Measurements from ENCODE around the gene DNAJC28.

GRCh38 chr21:33490991-33491372 lies 534 bp downstream of the DNAJC28 start:
- no peak for TF ChIP-seq CTCF (IDR thresholded peaks at IDR 0.05)
- no peak for TF ChIP-seq POLR2A (IDR thresholded peaks at IDR 0.05)

Measured in esophagus squamous epithelium (tissue), 4 donors.